T-helper 2 cell (primary cell): ENCODE results near the gene LDAH.

Source experiments
- DNase-seq, 5 experiments: peaks; one replicate each; pipeline versions ENCODE4 v3.0.0 to v3.0.0-alpha.2; 2012 to 2022

The LDAH gene

DNA sequence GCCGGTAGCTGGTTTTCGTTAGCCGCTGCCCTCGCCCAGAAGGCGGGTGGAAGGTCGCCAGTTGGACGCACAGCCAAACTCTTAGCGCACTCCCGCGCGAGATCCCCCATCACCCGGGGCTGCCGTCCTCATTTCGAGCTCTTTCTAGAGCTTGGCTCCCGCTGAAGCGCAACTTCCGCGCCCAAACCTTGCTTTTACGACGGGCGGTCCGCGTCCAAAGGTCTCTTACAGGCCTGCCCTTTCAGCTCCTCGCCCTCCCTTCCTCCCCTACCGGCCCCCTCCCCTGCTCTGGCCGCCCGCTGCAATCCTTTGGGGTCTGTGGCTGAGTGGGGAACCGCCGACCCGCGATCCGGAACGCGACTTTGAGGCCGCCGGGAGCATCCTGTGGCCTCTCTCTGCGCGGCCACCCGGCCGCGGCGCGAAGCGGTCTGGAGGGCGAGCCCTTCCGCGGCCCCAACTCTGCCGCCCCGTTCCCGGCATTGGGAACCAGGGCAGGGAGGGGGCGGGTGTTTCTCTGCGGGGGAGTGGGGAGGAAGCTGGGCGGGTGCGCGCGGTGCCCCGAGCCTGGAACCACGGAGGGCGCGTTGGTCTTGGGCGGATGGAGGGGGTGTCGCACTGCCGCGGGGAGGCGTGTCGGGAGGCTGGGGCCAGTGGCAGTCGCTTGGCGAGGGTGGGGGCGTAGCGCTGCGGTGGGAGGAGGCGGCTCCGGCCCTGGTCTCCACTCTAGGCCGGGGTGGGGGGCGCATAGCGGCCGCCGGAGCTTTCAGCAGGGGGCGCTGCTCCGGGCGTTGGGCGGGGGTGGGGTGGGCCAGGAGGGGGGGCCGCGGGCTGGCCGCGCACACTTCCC, 156.4 kb downstream of the LDAH start, which contains the start of gene GDF7:
Gene GDF7, plus strand, starts transcription at position 841 of the 847 bp plus-strand sequence. CDS start 96 bp downstream, outside the sequence.
- peak in 2 of 5 experiments; percentile 16 to 39 for DNase-seq

DNA sequence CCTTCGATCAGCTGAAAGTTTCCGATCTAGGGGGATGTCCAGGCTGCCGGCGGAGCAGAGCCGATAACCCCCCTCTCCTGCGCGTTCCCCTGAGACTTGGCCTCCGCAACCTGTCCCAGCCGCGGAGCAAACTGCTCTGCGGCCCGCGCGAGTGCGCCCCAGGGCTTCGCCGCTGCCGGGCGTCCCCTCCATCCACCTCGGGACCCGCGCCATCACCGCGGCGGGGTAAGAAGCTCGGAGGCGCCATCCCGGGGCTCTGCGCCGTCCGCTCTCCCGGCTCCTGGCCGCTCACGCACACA, 156.9 kb downstream of the LDAH start:
- DNase-seq, result no peak

GRCh38 chr2:20665243-20666004, 157.5 kb downstream of the LDAH start:
- DNase-seq, result no peak

- DNase-seq, result no peak
Observed at GRCh38 chr2:20664431-20665242, 158.3 kb downstream of the LDAH start.

DNA sequence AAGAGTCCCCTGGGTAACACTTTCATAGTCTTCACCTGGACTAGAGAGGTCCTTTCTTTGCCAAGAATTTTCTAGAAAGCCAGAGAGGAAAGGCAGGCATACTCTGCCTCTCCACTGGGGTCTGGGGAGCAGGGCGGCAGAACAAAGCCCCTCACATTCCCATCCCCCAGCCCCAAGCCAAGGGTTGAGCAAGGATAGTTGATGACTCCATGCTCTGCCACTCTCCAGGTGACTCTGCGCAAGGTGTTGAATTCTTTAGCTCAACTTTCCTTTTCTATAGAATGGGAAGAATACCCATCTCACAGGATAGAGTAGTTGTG, 158.9 kb downstream of the LDAH start:
- no peak for DNase-seq

DNA sequence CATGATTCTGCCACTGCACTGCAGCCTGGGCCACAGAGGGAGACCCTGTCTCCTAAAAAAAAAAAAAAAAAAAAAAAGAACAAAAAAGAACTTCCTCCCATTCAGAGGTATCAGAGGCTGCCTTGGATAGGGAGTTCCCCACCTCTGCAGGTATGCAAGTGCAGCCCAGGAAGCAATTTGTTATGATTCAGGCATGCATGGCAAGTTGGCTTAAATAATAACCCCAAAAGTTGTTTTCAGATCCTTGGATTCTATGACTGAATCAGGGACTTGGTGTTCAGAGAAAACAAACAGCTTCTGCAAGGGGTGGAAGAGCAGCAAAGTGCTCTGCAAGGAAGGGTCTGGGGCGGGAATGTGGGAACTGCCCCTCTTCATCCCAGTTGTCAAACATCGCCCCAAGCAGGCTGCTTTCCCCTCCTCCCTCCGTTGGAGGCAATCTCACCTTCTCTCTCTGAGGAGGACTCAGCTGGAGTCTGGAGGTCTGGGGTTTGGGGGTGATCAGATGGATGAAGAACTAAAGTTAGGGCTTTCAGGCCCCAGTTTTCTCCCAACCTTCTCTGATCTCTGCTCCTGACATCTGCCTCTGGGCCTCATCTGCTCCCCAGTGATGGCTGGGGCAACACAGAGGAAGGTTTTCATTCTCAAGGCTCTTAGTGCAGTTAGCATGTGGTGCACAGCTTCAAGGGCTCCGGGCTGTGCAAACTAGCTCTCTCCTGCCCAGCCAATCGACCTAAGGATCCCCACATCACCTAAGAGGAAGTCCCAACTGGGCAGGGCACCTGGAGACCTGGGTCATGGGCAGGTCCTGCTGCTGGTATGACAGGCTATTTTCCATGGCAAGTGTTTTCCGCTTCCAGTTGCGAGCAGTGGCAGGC, 159.5 kb downstream of the LDAH start:
- no peak for DNase-seq

GRCh38 chr2:20662308-20662937, 160.5 kb downstream of the LDAH start:
- DNase-seq, result no peak

- peak in 4 of 5 experiments; percentile 45 to 60 (median 48) for DNase-seq
Observed at GRCh38 chr2:20661421-20662307, 161.2 kb downstream of the LDAH start.

DNA sequence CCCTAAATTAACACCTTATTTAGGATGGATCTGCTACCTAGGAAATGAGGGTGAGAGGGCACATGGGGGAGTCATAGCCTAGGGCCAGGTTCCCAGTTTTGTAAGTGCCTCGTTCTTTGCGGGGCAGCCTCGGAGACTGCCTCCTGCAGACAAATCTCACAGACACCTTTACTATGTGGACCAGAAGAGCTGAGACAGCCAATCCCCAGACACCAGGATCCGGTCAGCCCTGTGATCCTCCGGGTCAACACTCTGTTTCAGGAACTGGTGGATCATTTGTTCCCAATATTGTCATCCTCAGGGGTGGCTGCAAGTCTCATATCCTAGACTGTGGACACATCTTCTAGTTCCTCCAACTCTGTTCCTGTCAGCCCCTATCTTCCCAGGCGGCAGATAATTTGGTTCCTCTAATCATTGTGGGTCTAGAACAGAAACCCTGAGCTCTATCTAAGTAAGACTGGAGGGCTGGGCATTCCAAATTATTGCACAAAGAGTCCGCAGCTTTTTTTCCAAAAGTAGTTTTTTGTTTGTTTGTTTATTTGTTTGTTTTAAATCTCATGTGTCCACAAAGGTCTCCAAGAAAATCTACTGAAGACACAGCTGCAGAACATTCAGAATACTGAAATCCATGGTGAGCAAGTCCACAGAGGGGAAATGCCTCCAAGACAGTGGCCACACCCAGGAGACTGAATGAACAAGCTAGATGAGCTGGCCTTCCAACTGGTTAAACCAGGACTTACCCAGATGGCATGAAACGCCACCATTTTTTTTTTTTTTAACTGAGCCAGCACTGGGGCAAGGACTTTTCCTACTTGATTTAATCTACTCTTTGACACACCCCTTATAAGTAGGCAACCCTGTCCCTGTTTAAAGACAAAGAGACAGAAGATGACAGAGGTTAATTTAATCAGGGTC, 162.1 kb downstream of the LDAH start:
- DNase-seq, result no peak

- DNase-seq, result no peak
Observed at GRCh38 chr2:20657522-20658235, 165.2 kb downstream of the LDAH start.

DNA sequence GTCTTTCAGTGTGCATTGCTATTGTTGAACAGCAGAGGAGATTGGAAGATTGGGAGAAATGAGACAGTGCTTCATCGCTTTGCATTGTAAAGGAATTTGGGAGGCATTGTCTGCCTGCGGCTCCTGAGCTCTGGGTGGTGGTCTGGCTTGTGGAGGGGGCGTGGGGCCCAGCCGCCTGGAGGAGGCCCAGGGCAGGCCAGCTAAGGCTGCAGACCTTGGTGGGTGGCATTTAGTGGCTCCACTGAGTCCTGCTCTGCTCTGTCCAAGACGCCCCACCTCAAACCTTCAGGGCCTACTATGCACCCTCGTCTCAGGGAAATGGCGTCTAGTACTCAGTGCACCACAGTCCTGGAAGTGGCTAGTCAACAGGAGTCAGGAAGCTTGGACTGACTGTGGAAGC, 166.3 kb downstream of the LDAH start:
- DNase-seq, result no peak

DNA sequence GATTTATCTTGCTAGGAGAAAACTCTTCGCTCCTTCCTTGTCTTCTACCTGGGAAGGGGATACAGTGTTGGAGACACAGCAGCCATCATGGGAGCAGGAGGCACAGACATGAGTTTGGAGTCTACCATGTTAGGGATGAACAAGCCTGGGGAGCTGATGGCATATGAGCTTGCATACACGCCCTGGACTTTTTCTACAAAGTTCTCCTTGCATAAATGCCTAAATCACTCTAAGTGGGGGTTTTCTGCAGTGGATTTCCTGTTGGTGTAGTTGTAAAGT, 168.4 kb downstream of the LDAH start:
- DNase-seq, result no peak

DNA sequence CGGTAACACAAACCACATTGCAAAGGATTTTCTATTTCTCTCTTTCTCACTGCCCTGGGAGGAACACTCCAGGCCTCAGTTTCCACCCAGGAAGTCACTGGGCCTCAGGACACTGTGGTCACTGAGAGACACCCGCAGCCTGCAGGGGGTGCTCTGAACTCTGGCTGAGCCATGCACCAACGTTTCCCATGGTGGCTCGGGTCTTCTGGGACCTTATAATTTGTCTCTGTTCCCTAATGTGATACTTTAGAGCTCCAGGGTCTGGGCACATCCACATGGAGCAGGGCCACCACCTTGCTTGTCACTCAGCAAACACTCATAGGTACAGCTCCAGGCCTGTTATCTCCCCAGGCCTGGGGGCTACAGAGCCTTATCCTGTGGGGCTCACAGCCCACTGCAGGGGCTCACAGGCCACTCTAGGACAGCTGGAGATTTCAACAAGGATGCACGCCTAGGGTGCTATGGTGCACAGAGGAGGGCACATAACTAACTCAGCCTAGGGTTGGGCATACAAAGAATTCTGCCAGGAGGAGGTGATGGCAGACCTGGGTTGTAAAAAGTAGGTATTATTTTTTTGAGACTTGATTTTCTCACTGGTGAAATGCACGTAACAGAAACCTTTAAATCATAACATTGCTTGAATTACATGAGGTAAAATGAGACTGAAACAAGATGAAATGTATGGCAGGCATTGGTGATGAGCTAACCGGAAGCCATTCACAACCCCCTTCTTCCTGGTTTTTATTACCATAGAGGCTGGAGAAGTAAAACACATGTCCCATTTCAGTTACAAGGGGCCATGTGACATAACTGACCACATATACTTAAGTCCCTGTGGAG, 169.0 kb downstream of the LDAH start:
- DNase-seq, result no peak

- no peak for DNase-seq
Observed at GRCh38 chr2:20652673-20653575, 170.0 kb downstream of the LDAH start.

DNA sequence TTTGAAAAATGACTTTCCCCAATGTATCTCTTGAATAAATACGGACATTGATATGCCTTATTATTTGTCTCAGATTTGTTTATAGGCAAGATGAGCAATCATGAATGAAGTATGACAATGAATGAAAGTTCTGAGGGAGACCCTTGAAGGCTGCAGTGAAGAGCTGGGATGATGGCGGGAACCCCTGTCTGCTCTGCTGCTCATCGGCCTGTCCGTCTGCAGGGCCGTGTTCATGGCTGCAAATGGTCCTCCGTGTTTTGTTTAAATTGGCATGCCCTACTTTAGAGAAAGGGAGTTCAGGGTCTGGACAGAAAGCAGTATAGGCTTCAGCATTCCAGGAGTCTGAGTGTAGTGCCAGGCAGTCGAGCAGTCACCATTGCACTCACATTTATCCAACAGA, 170.8 kb downstream of the LDAH start:
- no peak for DNase-seq

DNA sequence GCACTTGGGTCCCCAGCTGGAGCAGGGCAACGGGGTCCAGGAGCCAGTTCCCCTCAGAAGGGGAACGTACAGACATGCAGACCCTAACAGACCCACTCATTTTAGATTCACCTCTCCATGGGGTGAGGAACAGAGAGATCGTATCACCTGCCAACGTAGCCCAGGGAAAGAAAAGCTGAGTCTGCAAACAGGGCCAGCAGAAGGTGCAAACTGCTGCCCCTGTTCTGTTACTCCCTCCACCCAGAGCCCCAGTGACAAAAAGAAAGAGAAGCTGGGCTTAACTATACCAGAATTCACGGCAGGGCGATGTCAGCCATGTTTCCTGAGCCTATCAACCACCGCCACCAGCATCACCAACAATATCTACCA, 171.2 kb downstream of the LDAH start:
- DNase-seq, result no peak
